HepG2 (cell line): ENCODE measurements around the gene TRMT112. TPM values are rescaled to one million over a fixed set of nuclear protein-coding genes. Genes with fewer than 3 reads are reported as not detected.
A peak's percentile ranks its signal among the peaks of the same experiment; 100 is the strongest.

ENCODE experiments used
- ATAC-seq: fragments of 200-7000 bp; cut with Tn5 transposase; 3 replicates; pipeline ENCODE4 v1.9.1; 2020; ENCODE audit warnings: mild to moderate bottlenecking, moderate library complexity
- BruUV-seq: library from RNA; stranded (reverse); fragments of 400-500 nt; replicated peaks from 2 replicates; lab custom pipeline; 2021; lab: Mats Ljungman, UMichigan
- CTCF ChIA-PET: fragments of 300-600 bp; formaldehyde crosslinking; extraction: SDS; loops from one replicate; lab custom pipeline; 2021; ENCODE audit warnings: low total read pairs, inconsistent platforms, low intra/inter-chr PET ratio; lab: Yijun Ruan, JAX
- POLR2A ChIA-PET: fragments of 350-600 bp; sonication (Branson Sonifier 250); formaldehyde crosslinking; loops from one replicate; lab custom pipeline; 2020; ENCODE audit warnings: antibody characterized with exemption, inconsistent platforms; lab: Yijun Ruan, JAX
- DNase-seq: peaks from one replicate; pipeline ENCODE4 v3.0.0-alpha.2; 2015; ENCODE audit warnings: low spot score
- FAIRE-seq: peaks from 3 replicates; lab custom pipeline; 2011; peaks lifted over from hg19 to GRCh38; lab: Jason Lieb, UNC
- H2AFZ ChIP-seq: one replicate; pipeline ENCODE4 v1.6.1; 2011; ENCODE audit warnings: low read length, inconsistent platforms
- H3K27ac ChIP-seq: fragments of 300-600 bp; 3 replicates; pipeline ENCODE4 v1.8.0; 2011; ENCODE audit warnings: mixed run types, mild to moderate bottlenecking, mixed read lengths, low read length, inconsistent platforms; ENCODE audit not compliant: insufficient read depth; ENCODE audit errors: extremely low read length
- H3K27me3 ChIP-seq, 2 experiments: fragments of 200-600 bp in 1 of 2; 2 replicates in 1 of 2; 3 replicates in 1 of 2; pipeline versions ENCODE4 v1.6.0 to v1.8.0; 2011; ENCODE audit warnings: low read length in 2 of 2, mild to moderate bottlenecking in 2 of 2, moderate library complexity in 2 of 2, inconsistent platforms in 1 of 2; ENCODE audit not compliant: insufficient read depth in 2 of 2, control insufficient read depth in 1 of 2
- H3K36me3 ChIP-seq, 2 experiments: fragments of 200-600 bp in 1 of 2; replicated peaks in 1 of 2; 2 replicates in 1 of 2; 3 replicates in 1 of 2; pipeline versions ENCODE4 v1.5.1 to v1.8.0; 2011; ENCODE audit warnings: low read length in 2 of 2, inconsistent platforms in 1 of 2; ENCODE audit not compliant: insufficient read depth in 2 of 2, control insufficient read depth in 1 of 2
- H3K4me1 ChIP-seq: 2 replicates; pipeline ENCODE4 v1.5.1; 2012; ENCODE audit warnings: low read length, inconsistent platforms; ENCODE audit not compliant: insufficient read depth
- H3K4me2 ChIP-seq: 2 replicates; pipeline ENCODE4 v1.6.0; 2011; ENCODE audit warnings: low read depth, low read length, inconsistent platforms
- H3K4me3 ChIP-seq, 3 experiments: fragments of 200-600 bp in 1 of 3; sonication (generic), shearing (Covaris generic) in 1 of 3; replicated peaks in 1 of 3; 2 replicates each; pipeline ENCODE4 v1.5.1; 2011 to 2016; ENCODE audit warnings: low read length in 3 of 3, inconsistent platforms in 2 of 3, low read depth in 2 of 3, mild to moderate bottlenecking in 2 of 3, control low read depth in 1 of 3, mixed read lengths in 1 of 3; ENCODE audit not compliant: insufficient read depth in 1 of 3
- H3K79me2 ChIP-seq: one replicate; pipeline ENCODE4 v1.6.1; 2011; ENCODE audit warnings: low read length, inconsistent platforms; ENCODE audit not compliant: insufficient read depth
- H3K9ac ChIP-seq: 2 replicates; pipeline ENCODE4 v1.6.0; 2011; ENCODE audit warnings: mild to moderate bottlenecking, low read depth, low read length, inconsistent platforms; ENCODE audit not compliant: insufficient read depth
- H3K9me3 ChIP-seq: 2 replicates; pipeline ENCODE4 v1.5.1; 2012; ENCODE audit warnings: mild to moderate bottlenecking, low read length
- H4K20me1 ChIP-seq: 2 replicates; pipeline ENCODE4 v1.6.0; 2011; ENCODE audit warnings: inconsistent platforms, mild to moderate bottlenecking, low read length, moderate library complexity; ENCODE audit not compliant: insufficient read depth
- ETS1 ChIP-seq: sonication (generic); formaldehyde crosslinking; IDR thresholded peaks from 2 replicates; pipeline ENCODE4 v1.4.0; 2020; ENCODE audit warnings: missing genetic modification reagents
- HMGA1 ChIP-seq: sonication (generic); formaldehyde crosslinking; conservative IDR thresholded peaks from 2 replicates; pipeline ENCODE4 v1.4.0; 2020; ENCODE audit warnings: missing genetic modification reagents
- HNRNPLL ChIP-seq: fragments of 200-400 bp; formaldehyde crosslinking; IDR thresholded peaks from 2 replicates; pipeline ENCODE4 v1.6.1; 2017; ENCODE audit warnings: mild to moderate bottlenecking, low read depth, low read length; ENCODE audit not compliant: poor library complexity, severe bottlenecking
- ZBTB7A ChIP-seq: sonication (generic); formaldehyde crosslinking; IDR thresholded peaks from 2 replicates; pipeline ENCODE4 v1.8.0; 2022; ENCODE audit warnings: mild to moderate bottlenecking, missing genetic modification reagents
- ZBTB7B ChIP-seq: sonication (generic); formaldehyde crosslinking; IDR thresholded peaks from 2 replicates; pipeline ENCODE4 v1.4.0; 2020; ENCODE audit warnings: missing genetic modification reagents
- ZFP41 ChIP-seq: sonication (generic); formaldehyde crosslinking; IDR thresholded peaks from 2 replicates; pipeline ENCODE4 v1.4.0; 2020; ENCODE audit warnings: mild to moderate bottlenecking, missing genetic modification reagents, borderline replicate concordance
- ZNF142 ChIP-seq: sonication (generic); formaldehyde crosslinking; IDR thresholded peaks from 2 replicates; pipeline ENCODE4 v1.4.0; 2020; ENCODE audit warnings: missing genetic modification reagents
- WGBS: methylation state at CpG from one replicate; pipeline ENCODE4 v1.1.6; 2017; ENCODE audit warnings: low lambda C conversion rate; 5-methylcytosine and 5-hydroxymethylcytosine counted together
- in situ Hi-C: cut with HindIII; loops from 2 replicates; pipeline ENCODE4 v1.10.0; 2017; ENCODE audit warnings: low pct_unique_long_range_greater_than_20kb; ENCODE audit not compliant: extremely low pct_ligation_motif_present
- intact Hi-C: fragments of 100-400 bp; cut with micrococcal nuclease; formaldehyde crosslinking; loops from one replicate; pipeline ENCODE4 v1.10.0; 2022; ENCODE audit not compliant: unreplicated experiment
- polyA plus RNA-seq, 8 experiments: library from polyadenylated mRNA; depleted of rRNA in 3 of 8; stranded (reverse) in 7 of 8; unstranded in 1 of 8; fragments of >200 nt; fragmentation: Illumina TruSeq in 4 of 8; extraction: Trizol in 4 of 8; gene quantifications; 2 replicates each; pipeline versions ENCODE4 v1.2.1 to v1.2.3, GENCODE V29; 2011 to 2016; ENCODE audit warnings: low read depth in 4 of 8, missing spikeins in 1 of 8, mixed read lengths in 1 of 8; ENCODE audit not compliant: insufficient read depth in 1 of 8
- total RNA-seq, 5 experiments: library from RNA; depleted of rRNA; stranded (reverse); fragments of >200 nt; fragmentation: Illumina TruSeq; extraction: Trizol; gene quantifications; 2 replicates each; pipeline ENCODE4 v1.2.3, GENCODE V29; 2016; ENCODE audit warnings: low read depth in 1 of 5

The TRMT112 gene
- total and polyA plus RNA-seq, 2 of the 13 experiments (the other 11 are each of a cell fraction or from before 2014, with no cell fraction given), result 186 to 409 TPM

DNA sequence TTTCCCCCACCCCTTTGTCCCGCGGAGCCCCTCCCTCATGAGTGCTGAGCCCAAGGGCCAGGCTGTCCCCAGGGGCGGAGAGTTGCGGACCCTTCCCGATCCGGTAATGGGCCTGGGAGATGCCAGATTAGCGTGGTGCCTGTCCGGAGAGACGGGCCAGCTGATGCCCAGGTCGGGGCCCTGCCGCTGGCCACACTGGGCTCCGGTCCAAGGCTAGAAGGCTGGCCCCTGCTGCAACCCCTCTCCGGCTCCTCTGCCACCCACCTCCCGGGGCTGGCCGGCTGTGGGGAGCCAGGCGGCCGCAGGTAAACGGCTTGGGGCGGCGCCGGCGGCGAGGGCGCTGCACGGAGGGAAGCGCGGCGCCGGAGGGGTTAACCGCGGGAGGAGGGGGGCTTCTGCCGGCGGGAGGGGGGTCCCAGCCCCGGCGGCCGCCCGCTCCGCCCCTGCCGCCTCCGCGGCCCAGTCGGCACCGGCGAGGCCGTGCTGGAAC, 26.1 kb downstream of the TRMT112 start, which contains the start of gene KCNK4:
KCNK4 (plus strand) TSS at position 41 of the 490 bp plus-strand sequence. CDS start 1,717 bp downstream, outside the sequence.
- intact Hi-C loops (no loop called here), in situ Hi-C loops (no loop called here)
- FAIRE-seq (no peak), DNase-seq (no peak), ATAC-seq (no peak)
- H2AFZ ChIP-seq, result no peak within 1 kb of the TSS
- TF ChIP-seq ZFP41 (CRISPR knock-in tag) (no peak), HMGA1 (CRISPR knock-in tag) (no peak), HNRNPLL (peak; percentile 25), ZNF142 (CRISPR knock-in tag) (no peak), ETS1 (CRISPR knock-in tag) (no peak), ZBTB7A (no peak), ZBTB7B (CRISPR knock-in tag) (no peak)
- no peak within 1 kb of the TSS for H3K9ac ChIP-seq
- H3K79me2 ChIP-seq, result no peaks in the 10 kb centered on the region
- 0% methylated on average over 4 of the region's 45 CpGs for WGBS
- no peaks in the 10 kb centered on the region for H4K20me1 ChIP-seq
- H3K4me1 ChIP-seq, result peaks cover 19% of the 10 kb centered on the region; the same call in 1 of the 2 replicates
- H3K36me3 ChIP-seq, result no peaks in the 10 kb centered on the region
- H3K4me3 ChIP-seq, result peak within 1 kb of the TSS; percentile 16 to 61 (median 26); a peak in 4 of 6 replicates
- no peak within 1 kb of the TSS for H3K27ac ChIP-seq
- peak within 1 kb of the TSS; percentile 60 for H3K4me2 ChIP-seq
- ChIA-PET CTCF (no interaction called here), POLR2A (interaction anchor here (0.5 to 1.0 kb wide), 2 partner anchors 13 to 102 kb away, joined by 3 read pairs; no protein-coding TSS in a partner anchor)
- H3K9me3 ChIP-seq, result no peaks in the 10 kb centered on the region
- no TSS peak for BruUV-seq
- H3K27me3 ChIP-seq, result peaks cover 19 to 57% of the 10 kb centered on the region in 2 experiments
